Measurements from ENCODE around the gene EVA1C.

EVA1C gene

GRCh38 chr21:32468681-32469111 lies 56.2 kb downstream of the EVA1C start:
- TF ChIP-seq POLR2AphosphoS5 (IDR thresholded peaks at IDR 0.05; ENCODE audit: low read depth, low read length) (no peak), REST (IDR thresholded peaks at IDR 0.05; ENCODE audit: insufficient read depth in 1 of 2, low read depth in 2 of 2, low read length in 2 of 2) (no peak), SIN3A (IDR thresholded peaks at IDR 0.05; ENCODE audit: borderline replicate concordance, insufficient read depth, low read length) (no peak), TAF1 (IDR thresholded peaks at IDR 0.05; ENCODE audit: borderline replicate concordance, insufficient read depth, low read length) (no peak), FOXP2 (optimal IDR thresholded peaks at IDR 0.05; ENCODE audit: borderline replicate concordance, extremely low read depth, extremely low read length, insufficient read depth) (no peak)

- TF ChIP-seq POLR2AphosphoS5 (IDR thresholded peaks at IDR 0.05; ENCODE audit: low read depth, low read length), result no peak
- no peak for TF ChIP-seq REST (IDR thresholded peaks at IDR 0.05; ENCODE audit: insufficient read depth in 1 of 2, low read depth in 2 of 2, low read length in 2 of 2)
- no peak for TF ChIP-seq SIN3A (IDR thresholded peaks at IDR 0.05; ENCODE audit: borderline replicate concordance, insufficient read depth, low read length)
- no peak for TF ChIP-seq FOXP2 (optimal IDR thresholded peaks at IDR 0.05; ENCODE audit: borderline replicate concordance, extremely low read depth, extremely low read length, insufficient read depth)
- TF ChIP-seq TAF1 (IDR thresholded peaks at IDR 0.05; ENCODE audit: borderline replicate concordance, insufficient read depth, low read length), result no peak
Observed at GRCh38 chr21:32469628-32470027, 57.1 kb downstream of the EVA1C start.

GRCh38 chr21:32470206-32470605 lies 57.7 kb downstream of the EVA1C start:
- no peak for TF ChIP-seq FOXP2 (optimal IDR thresholded peaks at IDR 0.05; ENCODE audit: borderline replicate concordance, extremely low read depth, extremely low read length, insufficient read depth)
- TF ChIP-seq SIN3A (IDR thresholded peaks at IDR 0.05; ENCODE audit: borderline replicate concordance, insufficient read depth, low read length), result no peak
- TF ChIP-seq POLR2AphosphoS5 (IDR thresholded peaks at IDR 0.05; ENCODE audit: low read depth, low read length), result no peak
- no peak for TF ChIP-seq TAF1 (IDR thresholded peaks at IDR 0.05; ENCODE audit: borderline replicate concordance, insufficient read depth, low read length)
- TF ChIP-seq REST (IDR thresholded peaks at IDR 0.05; ENCODE audit: insufficient read depth in 1 of 2, low read depth in 2 of 2, low read length in 2 of 2), result no peak

- TF ChIP-seq REST (IDR thresholded peaks at IDR 0.05; ENCODE audit: insufficient read depth in 1 of 2, low read depth in 2 of 2, low read length in 2 of 2) (no peak), TAF1 (IDR thresholded peaks at IDR 0.05; ENCODE audit: borderline replicate concordance, insufficient read depth, low read length) (no peak), POLR2AphosphoS5 (IDR thresholded peaks at IDR 0.05; ENCODE audit: low read depth, low read length) (no peak), SIN3A (IDR thresholded peaks at IDR 0.05; ENCODE audit: borderline replicate concordance, insufficient read depth, low read length) (no peak), FOXP2 (optimal IDR thresholded peaks at IDR 0.05; ENCODE audit: borderline replicate concordance, extremely low read depth, extremely low read length, insufficient read depth) (no peak)
Observed at GRCh38 chr21:32472890-32473765, 60.6 kb downstream of the EVA1C start.

Measured in PFSK-1 (cell line).